ENCODE data around the gene NECAB2.

DNA sequence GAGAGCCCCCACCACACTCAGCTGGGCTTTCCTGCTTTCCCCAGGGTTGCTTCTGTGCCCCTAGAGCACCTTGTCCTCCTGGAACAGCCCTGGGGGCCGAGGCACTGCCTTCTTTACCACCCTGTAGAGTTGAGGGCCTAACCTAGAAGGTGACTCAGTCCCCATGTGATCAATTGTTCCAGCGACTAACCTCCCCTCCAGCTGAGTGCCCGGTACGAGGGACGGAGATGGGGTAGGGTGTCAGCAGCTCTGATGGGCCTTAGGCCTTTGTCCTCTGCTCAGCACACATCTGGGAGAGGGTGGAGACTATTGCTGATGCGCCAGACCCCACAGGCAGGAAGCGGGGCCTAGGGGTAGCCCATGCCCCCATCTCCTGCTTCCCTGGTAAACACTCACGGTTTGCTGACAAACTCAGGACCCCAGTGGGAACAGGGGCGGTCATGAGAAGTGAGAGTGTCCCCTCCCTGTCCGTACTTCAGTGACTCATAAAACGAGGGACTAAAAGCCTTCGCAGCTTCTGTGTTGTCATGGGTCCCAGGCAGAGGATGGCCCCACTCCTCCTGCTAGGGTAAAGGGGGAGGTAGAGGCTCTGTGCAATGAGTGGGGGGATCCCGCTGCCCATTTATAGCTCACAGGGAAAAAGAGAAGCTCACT is 33.1 kb downstream of the NECAB2 start:
- TF ChIP-seq POLR2A (IDR thresholded peaks at IDR 0.05) (no peak), CTCF (IDR thresholded peaks at IDR 0.05) (no peak)

Data from prostate gland (tissue), 2 donors.